ENCODE measurements around the gene TBX18. TPM values are rescaled to one million over a fixed set of nuclear protein-coding genes. Genes with fewer than 3 reads are reported as not detected.

The TBX18 gene
- total and polyA plus RNA-seq, 2 donors from 2014 or later: 4.1 TPM; not detected in 1

- Histone ChIP-seq H3K36me3 (ENCODE audit: control insufficient read depth in 2 of 3, insufficient read depth in 3 of 3, low read length in 3 of 3) (no peaks in the 10 kb centered on the region), H3K27ac (ENCODE audit: low read depth in 2 of 2, low read length in 2 of 2) (no peak overlapping the region), H3K27me3 (ENCODE audit: control insufficient read depth, insufficient read depth, low read length) (no peaks in the 10 kb centered on the region), H3K4me3 (ENCODE audit: low read length in 3 of 3) (no peak overlapping the region), H3K9me3 (ENCODE audit: control insufficient read depth in 2 of 3, insufficient read depth in 1 of 3, low read length in 3 of 3) (no peaks in the 10 kb centered on the region), H3K4me1 (ENCODE audit: control insufficient read depth in 2 of 3, insufficient read depth in 2 of 3, low read depth in 1 of 3, low read length in 3 of 3) (no peaks in the 10 kb centered on the region), H3K9ac (ENCODE audit: low read length in 3 of 3) (no peak overlapping the region)
- FAIRE-seq: no peak
- intact Hi-C loops (cut with DNase I): no loop called here
- TF ChIP-seq CTCF (IDR thresholded peaks at IDR 0.05; ENCODE audit: borderline replicate concordance, extremely low read depth, insufficient read depth): no peak
- no peak for DNase-seq
These were observed 16.0 kb downstream of the TBX18 start for GRCh38 chr6:84748376-84748775.

GRCh38 chr6:84743616-84744015 is 20.8 kb downstream of the TBX18 start:
- Histone ChIP-seq H3K36me3 (ENCODE audit: control insufficient read depth in 2 of 3, insufficient read depth in 3 of 3, low read length in 3 of 3) (no peaks in the 10 kb centered on the region), H3K27me3 (ENCODE audit: control insufficient read depth, insufficient read depth, low read length) (no peaks in the 10 kb centered on the region), H3K27ac (ENCODE audit: low read depth in 2 of 2, low read length in 2 of 2) (no peak overlapping the region), H3K9ac (ENCODE audit: low read length in 3 of 3) (no peak overlapping the region), H3K9me3 (ENCODE audit: control insufficient read depth in 2 of 3, insufficient read depth in 1 of 3, low read length in 3 of 3) (no peaks in the 10 kb centered on the region), H3K4me1 (ENCODE audit: control insufficient read depth in 2 of 3, insufficient read depth in 2 of 3, low read depth in 1 of 3, low read length in 3 of 3) (no peaks in the 10 kb centered on the region), H3K4me3 (ENCODE audit: low read length in 3 of 3) (no peak overlapping the region)
- FAIRE-seq: no peak
- intact Hi-C loops (cut with DNase I): no loop called here
- no peak for TF ChIP-seq CTCF (IDR thresholded peaks at IDR 0.05; ENCODE audit: borderline replicate concordance, extremely low read depth, insufficient read depth)
- no peak for DNase-seq

- no peaks in the 10 kb centered on the region for H3K36me3 ChIP-seq (ENCODE audit: control insufficient read depth in 2 of 3, insufficient read depth in 3 of 3, low read length in 3 of 3)
- H3K27ac ChIP-seq (ENCODE audit: low read depth in 2 of 2, low read length in 2 of 2): no peak overlapping the region
- H3K9ac ChIP-seq (ENCODE audit: low read length in 3 of 3): no peak overlapping the region
- H3K9me3 ChIP-seq (ENCODE audit: control insufficient read depth in 2 of 3, insufficient read depth in 1 of 3, low read length in 3 of 3): no peaks in the 10 kb centered on the region
- no peak for TF ChIP-seq CTCF (IDR thresholded peaks at IDR 0.05; ENCODE audit: borderline replicate concordance, extremely low read depth, insufficient read depth)
- intact Hi-C loops (cut with DNase I): no loop called here
- DNase-seq (no peak), FAIRE-seq (no peak)
- H3K4me3 ChIP-seq (ENCODE audit: low read length in 3 of 3): no peak overlapping the region
- no peaks in the 10 kb centered on the region for H3K4me1 ChIP-seq (ENCODE audit: control insufficient read depth in 2 of 3, insufficient read depth in 2 of 3, low read depth in 1 of 3, low read length in 3 of 3)
- no peaks in the 10 kb centered on the region for H3K27me3 ChIP-seq (ENCODE audit: control insufficient read depth, insufficient read depth, low read length)
These were observed 24.0 kb downstream of the TBX18 start for GRCh38 chr6:84740385-84740784.

GRCh38 chr6:84739866-84740208 is 24.6 kb downstream of the TBX18 start:
- H3K9ac ChIP-seq (ENCODE audit: low read length in 3 of 3): no peak overlapping the region
- intact Hi-C loops (cut with DNase I): no loop called here
- no peaks in the 10 kb centered on the region for H3K27me3 ChIP-seq (ENCODE audit: control insufficient read depth, insufficient read depth, low read length)
- H3K36me3 ChIP-seq (ENCODE audit: control insufficient read depth in 2 of 3, insufficient read depth in 3 of 3, low read length in 3 of 3): no peaks in the 10 kb centered on the region
- DNase-seq (no peak), FAIRE-seq (no peak)
- no peaks in the 10 kb centered on the region for H3K9me3 ChIP-seq (ENCODE audit: control insufficient read depth in 2 of 3, insufficient read depth in 1 of 3, low read length in 3 of 3)
- no peak overlapping the region for H3K27ac ChIP-seq (ENCODE audit: low read depth in 2 of 2, low read length in 2 of 2)
- H3K4me1 ChIP-seq (ENCODE audit: control insufficient read depth in 2 of 3, insufficient read depth in 2 of 3, low read depth in 1 of 3, low read length in 3 of 3): no peaks in the 10 kb centered on the region
- TF ChIP-seq CTCF (IDR thresholded peaks at IDR 0.05; ENCODE audit: borderline replicate concordance, extremely low read depth, insufficient read depth): no peak
- H3K4me3 ChIP-seq (ENCODE audit: low read length in 3 of 3): no peak overlapping the region
